A673 (cell line): ENCODE data around the gene RCAN3. TPM values are rescaled to one million over a fixed set of nuclear protein-coding genes. Genes with fewer than 3 reads are reported as not detected.
"Not testable (repeated sequence)": the region's sequence is repeated elsewhere in the genome, so short reads cannot be mapped to it uniquely, and the experiment has no call there.

Source experiments
- BruUV-seq: library from RNA; stranded (reverse); fragments of 400-500 nt; replicated peaks from 2 replicates; lab custom pipeline; 2021; lab: Mats Ljungman, UMichigan
- CTCF ChIA-PET: fragments of 300-600 bp; sonication (Branson Sonifier 250); formaldehyde crosslinking; loops from one replicate; lab custom pipeline; 2022; ENCODE audit warnings: antibody characterized with exemption; lab: Charles Lee
- POLR2A ChIA-PET: fragments of 300-600 bp; sonication (Branson Sonifier 250); formaldehyde crosslinking; loops from one replicate; lab custom pipeline; 2022; ENCODE audit warnings: antibody characterized with exemption; ENCODE audit not compliant: low non-redundant PET; lab: Charles Lee
- DNase-seq: peaks from one replicate; pipeline ENCODE4 v3.0.0-alpha.2; 2015; ENCODE audit warnings: low spot score
- H3K27ac ChIP-seq: fragments of 200-600 bp; sonication (generic); 2 replicates; pipeline ENCODE4 v1.5.1; 2016; ENCODE audit warnings: mixed run types, low read depth, mild to moderate bottlenecking, mixed read lengths, antibody characterized with exemption, low read length; ENCODE audit not compliant: poor library complexity, severe bottlenecking
- H3K27me3 ChIP-seq: fragments of 200-600 bp; sonication (generic); replicated peaks from 2 replicates; pipeline ENCODE4 v1.6.1; 2017; ENCODE audit warnings: mixed run types, low read depth, mild to moderate bottlenecking, mixed read lengths, antibody characterized with exemption, low read length; ENCODE audit not compliant: insufficient read depth, poor library complexity
- H3K36me3 ChIP-seq: fragments of 200-600 bp; sonication (generic); 2 replicates; pipeline ENCODE4 v1.6.1; 2016; ENCODE audit warnings: mixed run types, mild to moderate bottlenecking, mixed read lengths, antibody characterized with exemption, low read length; ENCODE audit not compliant: insufficient read depth, poor library complexity, severe bottlenecking
- H3K4me1 ChIP-seq: fragments of 200-600 bp; sonication (generic); 2 replicates; pipeline ENCODE4 v1.6.1; 2017; ENCODE audit warnings: mixed run types, mild to moderate bottlenecking, mixed read lengths, antibody characterized with exemption, low read length; ENCODE audit not compliant: insufficient read depth, poor library complexity, severe bottlenecking
- H3K4me3 ChIP-seq: fragments of 200-600 bp; sonication (generic); 2 replicates; pipeline ENCODE4 v1.5.1; 2016; ENCODE audit warnings: low read depth, mixed run types, mild to moderate bottlenecking, mixed read lengths, low read length; ENCODE audit not compliant: poor library complexity, severe bottlenecking
- H3K9me3 ChIP-seq: fragments of 200-600 bp; sonication (generic); 2 replicates; pipeline ENCODE4 v1.6.1; 2016; ENCODE audit warnings: mixed run types, low read depth, mild to moderate bottlenecking, mixed read lengths, antibody characterized with exemption, low read length; ENCODE audit not compliant: poor library complexity, severe bottlenecking
- EZH2 ChIP-seq: fragments of 200-600 bp; sonication (generic); IDR thresholded peaks from 2 replicates; pipeline ENCODE4 v1.6.1; 2017; ENCODE audit warnings: borderline replicate concordance, low read depth, mild to moderate bottlenecking, mixed read lengths, antibody characterized with exemption, low read length; ENCODE audit not compliant: poor library complexity, severe bottlenecking
- intact Hi-C: fragments of 100-400 bp; cut with micrococcal nuclease; formaldehyde crosslinking; loops from one replicate; pipeline ENCODE4 v1.10.0; 2022; ENCODE audit not compliant: unreplicated experiment
- total RNA-seq: library from RNA; stranded (reverse); gene quantifications from 2 replicates; pipeline ENCODE4 v1.2.3, GENCODE V29; 2021
- TF ChIP-seq, protein P1 (sequence below): fragments of 300-800, 200-600 bp; sonication (generic); conservative IDR thresholded peaks from 2 replicates; pipeline ENCODE4 v1.5.1; 2017; ENCODE audit warnings: low read depth, mild to moderate bottlenecking, antibody characterized with exemption, low read length, moderate library complexity, mixed read lengths

The RCAN3 gene
- total RNA-seq, 1 experiment from 2014 or later, result 7.4 TPM

DNA sequence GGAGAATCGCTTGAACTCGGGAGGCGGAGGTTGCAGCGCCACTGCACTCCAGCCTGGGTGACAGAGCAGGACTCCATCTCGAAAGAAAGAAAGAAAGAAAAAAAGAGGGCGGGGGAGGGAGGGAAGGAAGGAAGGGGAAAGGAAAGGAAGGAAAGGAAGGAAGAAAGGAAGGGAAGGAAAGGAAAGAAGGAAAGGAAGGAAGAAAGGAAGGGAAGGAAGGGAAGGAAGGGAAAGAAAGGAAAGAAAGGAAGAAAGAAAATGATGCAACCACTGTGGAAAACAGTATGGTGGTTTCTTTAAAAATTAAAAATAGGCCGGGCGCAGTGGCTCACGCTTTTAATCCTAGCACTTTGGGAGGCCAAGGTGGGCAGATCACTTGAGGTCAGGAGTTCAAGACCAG lies 15.2 kb upstream of the RCAN3 start:
- Histone ChIP-seq H3K27ac (no peak overlapping the region), H3K27me3 (no peaks in the 10 kb centered on the region), H3K9me3 (no peaks in the 10 kb centered on the region), H3K36me3 (no peaks in the 10 kb centered on the region), H3K4me1 (no peaks in the 10 kb centered on the region), H3K4me3 (no peak overlapping the region)
- CTCF ChIA-PET, result no interaction called here
- TF ChIP-seq EZH2, result no peak
- TF ChIP-seq, protein P1, sequence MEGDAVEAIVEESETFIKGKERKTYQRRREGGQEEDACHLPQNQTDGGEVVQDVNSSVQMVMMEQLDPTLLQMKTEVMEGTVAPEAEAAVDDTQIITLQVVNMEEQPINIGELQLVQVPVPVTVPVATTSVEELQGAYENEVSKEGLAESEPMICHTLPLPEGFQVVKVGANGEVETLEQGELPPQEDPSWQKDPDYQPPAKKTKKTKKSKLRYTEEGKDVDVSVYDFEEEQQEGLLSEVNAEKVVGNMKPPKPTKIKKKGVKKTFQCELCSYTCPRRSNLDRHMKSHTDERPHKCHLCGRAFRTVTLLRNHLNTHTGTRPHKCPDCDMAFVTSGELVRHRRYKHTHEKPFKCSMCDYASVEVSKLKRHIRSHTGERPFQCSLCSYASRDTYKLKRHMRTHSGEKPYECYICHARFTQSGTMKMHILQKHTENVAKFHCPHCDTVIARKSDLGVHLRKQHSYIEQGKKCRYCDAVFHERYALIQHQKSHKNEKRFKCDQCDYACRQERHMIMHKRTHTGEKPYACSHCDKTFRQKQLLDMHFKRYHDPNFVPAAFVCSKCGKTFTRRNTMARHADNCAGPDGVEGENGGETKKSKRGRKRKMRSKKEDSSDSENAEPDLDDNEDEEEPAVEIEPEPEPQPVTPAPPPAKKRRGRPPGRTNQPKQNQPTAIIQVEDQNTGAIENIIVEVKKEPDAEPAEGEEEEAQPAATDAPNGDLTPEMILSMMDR, result no peak
- intact Hi-C loops, result no loop called here
- no peak for DNase-seq
- POLR2A ChIA-PET, result no interaction called here
- BruUV-seq, result no TSS peak

DNA sequence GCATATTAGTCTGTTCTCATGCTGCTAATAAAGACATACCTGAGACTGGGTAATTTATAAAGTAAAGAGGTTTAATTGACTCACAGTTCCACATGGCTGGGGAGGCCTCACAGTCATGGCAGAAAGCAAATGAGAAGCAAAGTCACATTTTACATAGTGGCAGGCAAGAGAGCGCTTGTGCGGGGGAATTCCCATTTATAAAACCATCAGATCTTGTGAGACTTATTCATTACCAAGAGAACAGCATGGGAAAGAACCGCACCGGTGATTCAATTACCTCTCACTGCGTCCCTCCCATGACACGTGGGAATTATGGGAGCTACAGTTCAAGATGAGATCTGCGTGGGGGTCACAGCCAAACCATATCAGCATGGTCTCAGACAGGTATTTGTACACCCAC lies 14.5 kb upstream of the RCAN3 start:
- POLR2A ChIA-PET, result interaction anchor here (0.6 kb wide), 1 partner anchor 340 kb away, joined by 3 read pairs; no protein-coding TSS in a partner anchor
- H3K27me3 ChIP-seq, H3K9me3 ChIP-seq, H3K27ac ChIP-seq, H3K36me3 ChIP-seq, CTCF ChIA-PET, H3K4me3 ChIP-seq, BruUV-seq, H3K4me1 ChIP-seq, intact Hi-C loops, DNase-seq: not testable (repeated sequence)

DNA sequence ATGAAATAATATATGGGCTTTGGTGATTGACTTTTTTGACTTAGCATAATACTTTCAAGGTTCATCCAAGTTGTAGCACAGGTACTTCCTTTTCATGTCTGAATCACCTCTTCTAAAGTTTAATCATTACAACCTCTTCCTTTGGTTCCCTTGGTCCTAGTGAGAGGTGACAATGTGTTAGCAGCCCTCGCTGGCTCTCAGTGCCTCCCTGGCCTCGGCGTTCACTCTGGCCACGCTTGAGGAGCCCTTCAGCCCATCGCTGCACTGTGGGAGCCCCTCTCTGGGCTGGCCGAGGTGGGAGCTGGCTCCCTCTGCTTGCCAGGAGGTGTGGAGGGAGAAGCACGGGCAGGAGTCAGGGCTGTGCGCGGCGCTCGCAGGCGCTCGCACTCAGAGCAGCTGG lies 13.0 kb upstream of the RCAN3 start:
- DNase-seq, result no peak
- ChIA-PET POLR2A (no interaction called here), CTCF (no interaction called here)
- Histone ChIP-seq H3K36me3 (no peaks in the 10 kb centered on the region), H3K9me3 (no peaks in the 10 kb centered on the region), H3K27ac (no peak overlapping the region), H3K4me1 (no peaks in the 10 kb centered on the region), H3K27me3 (no peaks in the 10 kb centered on the region), H3K4me3 (no peak overlapping the region)
- TF ChIP-seq, protein P1, result no peak
- no peak for TF ChIP-seq EZH2
- BruUV-seq, result no TSS peak
- intact Hi-C loops, result no loop called here

DNA sequence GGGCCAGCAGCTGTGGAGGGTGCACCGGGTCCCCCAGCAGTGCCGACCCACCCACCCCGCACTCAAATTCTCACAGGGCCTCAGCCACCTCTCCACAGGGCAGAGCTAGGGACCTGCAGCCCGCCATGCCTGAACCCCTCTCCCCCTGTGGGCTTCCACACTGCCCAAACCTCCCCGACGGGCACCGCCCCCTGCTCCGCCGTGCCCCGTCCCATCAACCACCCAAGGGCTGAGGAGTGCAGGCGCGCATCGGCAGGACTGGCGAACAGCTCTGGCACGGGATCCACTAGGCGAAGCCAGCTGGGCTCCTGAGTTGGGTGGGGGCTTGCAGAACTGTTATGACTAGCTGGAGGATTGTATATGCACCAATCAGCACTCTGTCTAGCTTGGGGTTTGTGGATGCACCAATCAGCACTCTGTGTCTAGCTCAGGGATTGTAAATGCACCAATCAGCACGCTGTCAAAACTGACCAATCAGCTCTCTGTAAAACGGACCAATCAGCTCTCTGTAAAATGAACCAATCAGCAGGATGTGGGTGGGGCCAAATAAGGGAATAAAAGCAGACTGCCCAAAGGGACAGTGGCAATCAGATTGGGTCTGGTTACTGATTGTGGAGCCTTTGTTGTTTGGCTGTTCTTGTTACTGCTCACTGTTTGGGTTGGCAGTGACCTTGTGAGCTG lies 12.4 kb upstream of the RCAN3 start:
- H3K4me1 ChIP-seq, result no peaks in the 10 kb centered on the region
- H3K9me3 ChIP-seq, result no peaks in the 10 kb centered on the region
- no peak overlapping the region for H3K27ac ChIP-seq
- POLR2A ChIA-PET, result no interaction called here
- H3K36me3 ChIP-seq, result no peaks in the 10 kb centered on the region
- CTCF ChIA-PET, result no interaction called here
- no peaks in the 10 kb centered on the region for H3K27me3 ChIP-seq
- no peak overlapping the region for H3K4me3 ChIP-seq
- no TSS peak for BruUV-seq
- intact Hi-C loops, result no loop called here
- no peak for DNase-seq
- TF ChIP-seq, protein P1, result no peak
- no peak for TF ChIP-seq EZH2
